GM12878 (cell line): ENCODE data around the gene TRHDE. TPM values are rescaled to one million over a fixed set of nuclear protein-coding genes. Genes with fewer than 3 reads are reported as not detected.

ENCODE experiments used
- ATAC-seq: fragments of 200-7000 bp; cut with Tn5 transposase; 3 replicates; pipeline ENCODE4 v1.9.1; 2020; ENCODE audit warnings: mild to moderate bottlenecking, moderate library complexity
- BruUV-seq: library from RNA; stranded (reverse); fragments of 400-500 nt; replicated peaks from 2 replicates; lab custom pipeline; 2021; lab: Mats Ljungman, UMichigan
- CTCF ChIA-PET: fragments of 300-600 bp; sonication (Branson Sonifier 250); formaldehyde crosslinking; extraction: SDS; loops from one replicate; lab custom pipeline; 2021; ENCODE audit warnings: inconsistent platforms; lab: Yijun Ruan, JAX
- POLR2A ChIA-PET: fragments of 350-600 bp; formaldehyde crosslinking; extraction: SDS; loops from one replicate; lab custom pipeline; 2021; ENCODE audit warnings: inconsistent platforms; lab: Charles Lee
- RAD21 ChIA-PET: fragments of 300-600 bp; sonication (Branson Sonifier 250); formaldehyde crosslinking; loops from one replicate; lab custom pipeline; 2023; ENCODE audit warnings: antibody characterized with exemption; ENCODE audit not compliant: unreplicated experiment; lab: Charles Lee
- SMC1A ChIA-PET: fragments of 300-600 bp; sonication (Branson Sonifier 250); formaldehyde crosslinking; loops from one replicate; lab custom pipeline; 2023; ENCODE audit not compliant: unreplicated experiment, uncharacterized antibody; lab: Charles Lee
- DNase-seq: peaks from one replicate; pipeline ENCODE4 v3.0.0-alpha.2; 2011; ENCODE audit warnings: low read depth, low spot score
- FAIRE-seq: peaks from 3 replicates; lab custom pipeline; 2011; peaks lifted over from hg19 to GRCh38; lab: Jason Lieb, UNC
- H2AFZ ChIP-seq: 2 replicates; pipeline ENCODE4 v1.6.0; 2011; ENCODE audit warnings: low read depth, low read length, control low read depth; ENCODE audit not compliant: control insufficient read depth
- H3K27ac ChIP-seq: 2 replicates; pipeline ENCODE4 v1.5.1; 2011; ENCODE audit warnings: control low read depth; ENCODE audit not compliant: control insufficient read depth, insufficient read depth
- H3K27me3 ChIP-seq, 2 experiments: replicated peaks in 1 of 2; 2 replicates each; pipeline versions ENCODE4 v1.6.0 to v1.6.1; 2011; ENCODE audit warnings: low read length in 1 of 2; ENCODE audit not compliant: control insufficient read depth in 2 of 2, insufficient read depth in 2 of 2
- H3K36me3 ChIP-seq, 2 experiments: 2 replicates each; pipeline ENCODE4 v1.5.1; 2011; ENCODE audit warnings: low read length in 1 of 2; ENCODE audit not compliant: control insufficient read depth in 2 of 2, insufficient read depth in 2 of 2
- H3K4me1 ChIP-seq: 2 replicates; pipeline ENCODE4 v1.6.1; 2011; ENCODE audit warnings: mild to moderate bottlenecking, low read length, moderate library complexity, mixed read lengths; ENCODE audit not compliant: control insufficient read depth, insufficient read depth
- H3K4me2 ChIP-seq: 2 replicates; pipeline ENCODE4 v1.6.0; 2011; ENCODE audit warnings: control low read depth; ENCODE audit not compliant: control insufficient read depth, insufficient read depth
- H3K4me3 ChIP-seq: fragments of 200-600 bp; sonication (generic); 2 replicates; pipeline ENCODE4 v1.5.1; 2016
- H3K79me2 ChIP-seq: 2 replicates; pipeline ENCODE4 v1.6.0; 2011; ENCODE audit warnings: low read length; ENCODE audit not compliant: control insufficient read depth, insufficient read depth
- H3K9ac ChIP-seq: 2 replicates; pipeline ENCODE4 v1.8.0; 2011; ENCODE audit warnings: low read length, control low read depth, mixed read lengths; ENCODE audit not compliant: control insufficient read depth, insufficient read depth
- H3K9me3 ChIP-seq: replicated peaks from 3 replicates; pipeline ENCODE4 v1.5.1; 2011; ENCODE audit warnings: mild to moderate bottlenecking, low read length; ENCODE audit not compliant: control insufficient read depth, insufficient read depth
- H4K20me1 ChIP-seq: 2 replicates; pipeline ENCODE4 v1.6.0; 2011; ENCODE audit not compliant: control insufficient read depth, insufficient read depth
- BCL3 ChIP-seq: IDR thresholded peaks from 2 replicates; pipeline ENCODE4 v1.6.1; 2011; ENCODE audit warnings: borderline replicate concordance, low read depth, mild to moderate bottlenecking, moderate library complexity, low read length; ENCODE audit not compliant: insufficient read depth, poor library complexity, severe bottlenecking
- CUX1 ChIP-seq: IDR thresholded peaks from 2 replicates; pipeline ENCODE4 v1.6.1; 2012; ENCODE audit warnings: improper control_type of control experiment, low read depth, low read length; ENCODE audit not compliant: insufficient replicate concordance
- NR2C1 ChIP-seq: fragments of 450-650 bp; IDR thresholded peaks from 2 replicates; pipeline ENCODE4 v1.6.1; 2017; ENCODE audit warnings: antibody characterized with exemption, mild to moderate bottlenecking, moderate library complexity
- SMAD5 ChIP-seq: IDR thresholded peaks from 2 replicates; pipeline ENCODE4 v1.6.1; 2016; ENCODE audit warnings: antibody characterized with exemption, low read depth
- WGBS: methylation state at CpG from one replicate; pipeline ENCODE4 v1.1.6; 2016; ENCODE audit warnings: low lambda C conversion rate; ENCODE audit not compliant: insufficient replicate concordance, insufficient coverage; ENCODE audit errors: missing lambda C conversion rate; 5-methylcytosine and 5-hydroxymethylcytosine counted together
- in situ Hi-C: fragments of 300-500 bp; cut with MboI; formaldehyde crosslinking; loops from 9 replicates; pipeline ENCODE4 v1.14.3; 2018; ENCODE audit warnings: mixed read lengths
- intact Hi-C: fragments of 100-400 bp; cut with micrococcal nuclease; formaldehyde crosslinking; loops from one replicate; pipeline ENCODE4 v1.14.2; 2022; ENCODE audit not compliant: unreplicated experiment
- polyA plus RNA-seq, 11 experiments: library from polyadenylated mRNA; depleted of rRNA in 4 of 11; unstranded in 6 of 11; stranded (reverse) in 5 of 11; fragments of >200 nt; fragmentation: Nextera tagmentation in 4 of 11; fragmentation: Illumina TruSeq in 1 of 11; extraction: Ambion mirVana in 4 of 11; extraction: Trizol in 1 of 11; gene quantifications; 1 replicate in 1 of 11; 2 replicates in 10 of 11; pipeline versions ENCODE4 v1.2.1 to v1.2.3, GENCODE V29; 2011 to 2016; ENCODE audit warnings: inconsistent platforms in 2 of 11, missing spikeins in 2 of 11, low read depth in 1 of 11
- total RNA-seq, 4 experiments: library from RNA; depleted of rRNA in 3 of 4; stranded (reverse); fragments of >200 nt in 3 of 4; fragmentation: Illumina TruSeq in 1 of 4; extraction: Trizol in 1 of 4; gene quantifications; 2 replicates each; pipeline versions ENCODE4 v1.2.1 to v1.2.3, GENCODE V29; 2013 to 2021

Gene TRHDE
- total and polyA plus RNA-seq, 10 of the 15 experiments (the other 5 are each of a cell fraction or from before 2014, with no cell fraction given), result not detected

- POLR2A ChIA-PET, result no interaction called here
- no TSS peak for BruUV-seq
These were observed 93.0 kb downstream of the TRHDE start for GRCh38 chr12:72365151-72365550.

GRCh38 chr12:72366255-72366654, 94.1 kb downstream of the TRHDE start:
- ChIA-PET POLR2A (no interaction called here), CTCF (no interaction called here)
- ATAC-seq, result no peak
- no peaks in the 10 kb centered on the region for H3K27me3 ChIP-seq
- no peak overlapping the region for H3K4me3 ChIP-seq
- no TSS peak for BruUV-seq
- H2AFZ ChIP-seq, result no peak overlapping the region
- FAIRE-seq, result no peak
- no peaks in the 10 kb centered on the region for H4K20me1 ChIP-seq
- H3K27ac ChIP-seq, result no peak overlapping the region
- H3K9me3 ChIP-seq, result no peaks in the 10 kb centered on the region
- H3K36me3 ChIP-seq, result no peaks in the 10 kb centered on the region
- no peak for TF ChIP-seq SMAD5
- TF ChIP-seq CUX1, result no peak
- no peak for TF ChIP-seq NR2C1
- TF ChIP-seq, all 136 proteins: peak for 0
- SMC1A ChIA-PET, result no interaction called here
- Histone ChIP-seq H3K9ac (no peak overlapping the region), H3K4me1 (no peaks in the 10 kb centered on the region), H3K79me2 (no peaks in the 10 kb centered on the region), H3K4me2 (no peak overlapping the region)
- in situ Hi-C loops, result no loop called here
- DNase-seq, result no peak
- 0% methylated on average over 3 of the region's 3 CpGs for WGBS
- RAD21 ChIA-PET, result interaction anchor here (0.9 kb wide), 1 partner anchor 16 kb away, joined by 3 read pairs; no protein-coding TSS in a partner anchor
- intact Hi-C loops, result no loop called here

More at GRCh38 chr12:72365151-72365550, 93.0 kb downstream of the TRHDE start:
- SMC1A ChIA-PET, result interaction anchor here (1.3 kb wide), 1 partner anchor 19 kb away, joined by 4 read pairs; no protein-coding TSS in a partner anchor
- CTCF ChIA-PET, result no interaction called here
- in situ Hi-C loops, result no loop called here
- no peak for DNase-seq
- no peak for FAIRE-seq
- intact Hi-C loops, result no loop called here
- Histone ChIP-seq H3K27ac (no peak overlapping the region), H3K4me2 (no peak overlapping the region), H3K4me1 (no peaks in the 10 kb centered on the region), H3K4me3 (no peak overlapping the region), H3K9ac (no peak overlapping the region), H3K36me3 (no peaks in the 10 kb centered on the region), H4K20me1 (no peaks in the 10 kb centered on the region), H3K9me3 (no peaks in the 10 kb centered on the region)
- no peak for ATAC-seq
- RAD21 ChIA-PET, result interaction anchor here (0.9 kb wide), 1 partner anchor 15 kb away, joined by 3 read pairs; no protein-coding TSS in a partner anchor
- no peak for TF ChIP-seq BCL3
- TF ChIP-seq, all 136 proteins: peak for 0
- Histone ChIP-seq H2AFZ (no peak overlapping the region), H3K27me3 (no peaks in the 10 kb centered on the region), H3K79me2 (no peaks in the 10 kb centered on the region)
